Lung (tissue), 12 donors: ENCODE results near the gene VTA1. TPM values are rescaled to one million over a fixed set of nuclear protein-coding genes. Genes with fewer than 3 reads are reported as not detected.
A peak's percentile ranks its signal among the peaks of the same experiment; 100 is the strongest.
"Not testable (repeated sequence)": the region's sequence is repeated elsewhere in the genome, so short reads cannot be mapped to it uniquely, and the experiment has no call there.

Experiments used
- ATAC-seq: fragments of 200-7000 bp; cut with Tn5 transposase; one replicate; pipeline ENCODE4 v1.9.1; 2020; ENCODE audit warnings: moderate number of reproducible peaks; ENCODE audit not compliant: insufficient read depth, low FRiP score
- DNase-seq, 3 donors: peaks; one replicate each; pipeline ENCODE4 v3.0.0-alpha.2; 2013 to 2017
- H3K27ac ChIP-seq, 2 donors: one replicate each; pipeline ENCODE4 v1.5.1; 2013; ENCODE audit warnings: mild to moderate bottlenecking in 2 of 2, moderate library complexity in 2 of 2, control low read depth in 1 of 2, inconsistent platforms in 1 of 2, low read depth in 1 of 2, low read length in 1 of 2
- H3K27me3 ChIP-seq, 3 donors: one replicate each; pipeline ENCODE4 v1.5.1; 2013; ENCODE audit warnings: low read length in 2 of 3; ENCODE audit not compliant: control insufficient read depth in 3 of 3, insufficient read depth in 3 of 3
- H3K36me3 ChIP-seq, 4 donors: one replicate each; pipeline ENCODE4 v1.5.1; 2013; ENCODE audit warnings: low read length in 4 of 4, mild to moderate bottlenecking in 1 of 4, moderate library complexity in 1 of 4; ENCODE audit not compliant: control insufficient read depth in 4 of 4, insufficient read depth in 4 of 4
- H3K4me1 ChIP-seq, 5 donors: one replicate each; pipeline ENCODE4 v1.5.1; 2013; ENCODE audit warnings: low read length in 5 of 5, mild to moderate bottlenecking in 2 of 5, moderate library complexity in 1 of 5; ENCODE audit not compliant: control insufficient read depth in 5 of 5, insufficient read depth in 5 of 5
- H3K4me3 ChIP-seq: one replicate; pipeline ENCODE4 v1.5.1; 2013; ENCODE audit warnings: mild to moderate bottlenecking, control low read depth, moderate library complexity
- H3K9ac ChIP-seq, 2 donors: one replicate each; pipeline ENCODE4 v1.5.1; 2013; ENCODE audit warnings: low read length in 2 of 2, control low read depth in 1 of 2; ENCODE audit not compliant: insufficient read depth in 1 of 2
- H3K9me3 ChIP-seq, 4 donors: one replicate each; pipeline ENCODE4 v1.5.1; 2013; ENCODE audit warnings: low read length in 3 of 4, mild to moderate bottlenecking in 1 of 4, moderate library complexity in 1 of 4; ENCODE audit not compliant: control insufficient read depth in 4 of 4, insufficient read depth in 3 of 4
- CTCF ChIP-seq: IDR thresholded peaks from 2 replicates; pipeline ENCODE4 v1.5.1; 2012; ENCODE audit warnings: mild to moderate bottlenecking; ENCODE audit errors: control extremely low read depth, extremely low read depth
- WGBS, 2 donors: extraction: QIAGEN DNeasy Blood & Tissue Kit; methylation state at CpG; one replicate each; pipeline ENCODE4 v1.1.7; 2013; 5-methylcytosine and 5-hydroxymethylcytosine counted together
- polyA plus RNA-seq, 2 donors: library from polyadenylated mRNA; stranded (reverse); fragments of 200-250 nt; gene quantifications; one replicate each; pipeline ENCODE4 v1.2.1, GENCODE V29; 2013
- total RNA-seq, 2 donors: library from RNA; depleted of rRNA in 1 of 2; stranded (reverse); fragments of >200 nt in 1 of 2; gene quantifications; one replicate each; pipeline ENCODE4 v1.2.1, GENCODE V29; 2014 to 2021
- donor health status: control.
- donor health status: control.
- donor health status: Bipolar disorder and iron deficiency.
- donor health status: healthy.
- donor health status: DM: yes; HTN: yes; CAD: no.

Gene VTA1
- total and polyA plus RNA-seq, 4 donors: 15.2 to 61.9 (median 29.3) TPM

DNA sequence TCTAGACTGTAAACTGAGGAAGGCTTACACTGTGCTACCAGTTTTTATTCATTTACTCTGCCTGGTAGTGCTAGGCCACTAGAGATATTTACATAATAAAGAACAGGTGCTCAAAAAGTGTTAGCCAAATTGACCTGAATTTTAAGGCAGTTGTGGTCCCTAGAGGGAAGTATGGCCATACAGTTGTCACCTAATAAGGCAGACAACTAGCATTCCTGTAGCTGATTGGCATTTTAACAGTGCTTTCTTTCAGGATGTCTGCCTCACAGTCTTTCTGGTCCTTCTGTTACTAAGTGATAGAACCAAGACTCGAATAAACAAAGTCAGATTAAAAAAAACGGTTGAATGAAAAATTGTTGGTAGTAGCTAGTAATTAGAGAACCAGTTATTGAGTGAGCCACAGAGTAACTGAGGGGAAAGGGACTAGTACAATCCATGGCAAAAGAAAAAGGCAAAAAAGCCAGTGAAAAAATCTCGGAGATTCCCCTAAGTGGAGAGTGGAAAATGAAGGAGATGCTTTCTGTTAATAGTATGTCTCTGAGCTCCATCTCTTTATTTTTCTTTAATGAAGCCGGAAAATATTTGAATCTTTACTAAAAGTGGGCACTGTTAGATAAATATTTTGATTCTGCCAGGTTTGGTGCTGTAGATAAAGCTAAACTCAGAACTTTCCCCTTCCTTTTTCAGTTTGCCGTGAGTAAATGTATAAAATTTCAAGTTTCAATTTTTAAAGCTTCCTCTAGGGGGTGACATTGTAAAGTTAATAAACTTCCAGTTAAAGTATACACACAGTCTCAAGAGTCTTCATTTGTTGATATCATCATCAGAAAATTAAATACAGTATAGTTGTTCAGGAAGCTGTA is 9.1 kb downstream of the VTA1 start:
- DNase-seq: peak in 2 of 3 donors; percentile 78 to 80
- Histone ChIP-seq H3K27ac (no peak overlapping the region), H3K9me3 (no peaks in the 10 kb centered on the region), H3K36me3 (no peaks in the 10 kb centered on the region), H3K4me3 (no peak overlapping the region), H3K4me1 (peaks cover 0 to 2% (median 0%) of the 10 kb centered on the region in 5 donors), H3K9ac (no peak overlapping the region), H3K27me3 (no peaks in the 10 kb centered on the region)
- no peak for TF ChIP-seq CTCF
- 37 to 42% methylated on average over 5 of the region's 5 CpGs for WGBS, 2 donors
- peak; percentile 47 for ATAC-seq

DNA sequence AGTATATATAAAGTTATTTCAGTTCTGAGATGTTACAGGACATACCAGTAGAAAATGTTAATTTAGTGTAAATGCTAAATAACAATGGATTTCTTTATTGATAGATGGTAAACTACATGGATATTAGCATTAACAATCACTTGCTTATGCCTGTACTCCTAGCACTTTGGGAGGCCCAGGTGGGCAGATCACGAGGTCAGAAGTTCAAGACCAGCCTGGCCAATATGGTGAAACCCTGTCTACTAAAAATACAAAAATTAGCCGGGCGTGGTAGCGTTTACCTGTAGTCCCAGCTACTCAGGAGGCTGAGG is 9.7 kb downstream of the VTA1 start:
- H3K9me3 ChIP-seq, H3K9ac ChIP-seq, DNase-seq, H3K36me3 ChIP-seq, H3K4me1 ChIP-seq, H3K27ac ChIP-seq, H3K4me3 ChIP-seq, H3K27me3 ChIP-seq, ATAC-seq: not testable (repeated sequence)
- 92% methylated on average over 4 of the region's 4 CpGs for WGBS, 2 donors

GRCh38 chr6:142162780-142163179 is 15.7 kb downstream of the VTA1 start:
- H3K9ac ChIP-seq: no peak overlapping the region
- H3K9me3 ChIP-seq: no peaks in the 10 kb centered on the region
- DNase-seq (no peak), ATAC-seq (no peak)
- no peak overlapping the region for H3K4me3 ChIP-seq
- peaks cover 3 to 6% (median 4%) of the 10 kb centered on the region in 4 donors for H3K36me3 ChIP-seq
- WGBS, 2 donors: 65 to 96% methylated on average over 1 of the region's 1 CpG
- peaks cover 0 to 14% (median 3%) of the 10 kb centered on the region in 5 donors for H3K4me1 ChIP-seq
- TF ChIP-seq CTCF: no peak
- H3K27ac ChIP-seq: no peak overlapping the region
- no peaks in the 10 kb centered on the region for H3K27me3 ChIP-seq

DNA sequence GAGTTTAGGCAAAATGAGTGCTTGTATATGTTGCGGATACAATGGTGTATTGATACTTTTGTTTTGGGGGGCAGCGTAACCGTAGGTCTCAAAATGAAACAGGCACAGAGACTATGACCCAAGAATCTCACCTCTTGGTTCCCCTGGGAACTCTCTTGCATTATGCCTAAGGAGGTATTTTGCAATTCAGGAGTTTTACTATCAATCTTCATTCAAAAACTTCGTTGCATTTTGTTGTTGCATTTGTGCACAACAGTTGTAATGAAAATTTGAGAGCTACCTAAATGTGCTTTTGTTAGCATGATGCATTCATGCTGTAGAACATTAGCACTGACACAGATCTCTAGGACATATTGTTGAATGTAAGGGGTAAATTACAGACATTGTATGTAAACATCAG is 18.2 kb downstream of the VTA1 start:
- Histone ChIP-seq H3K4me3 (no peak overlapping the region), H3K9me3 (no peaks in the 10 kb centered on the region), H3K27ac (no peak overlapping the region), H3K36me3 (peaks cover 3 to 6% (median 4%) of the 10 kb centered on the region in 4 donors), H3K9ac (no peak overlapping the region), H3K27me3 (no peaks in the 10 kb centered on the region), H3K4me1 (peaks cover 0 to 14% (median 3%) of the 10 kb centered on the region in 5 donors)
- WGBS, 2 donors: 85 to 94% methylated on average over 4 of the region's 4 CpGs
- no peak for DNase-seq
- no peak for ATAC-seq
- TF ChIP-seq CTCF: no peak
